Activated B cell treated with CpG ODN at 0.5 μM for 24 hours (primary cell): ENCODE measurements around the gene CD226. TPM values are rescaled to one million over a fixed set of nuclear protein-coding genes. Genes with fewer than 3 reads are reported as not detected.
"Not testable (repeated sequence)": the region's sequence is repeated elsewhere in the genome, so short reads cannot be mapped to it uniquely, and the experiment has no call there.

Experiments
- ATAC-seq: fragments of 200-7000 bp; cut with Tn5 transposase; one replicate; pipeline ENCODE4 v1.10.0; 2021; ENCODE audit warnings: low read depth, mild to moderate bottlenecking, moderate library complexity
- CTCF ChIA-PET: fragments of 350-600 bp; sonication (Branson Sonifier 250); formaldehyde crosslinking; loops from one replicate; lab custom pipeline; 2021; ENCODE audit warnings: antibody characterized with exemption; lab: Charles Lee
- POLR2A ChIA-PET: fragments of 350-600 bp; sonication (Branson Sonifier 250); formaldehyde crosslinking; loops from one replicate; lab custom pipeline; 2021; ENCODE audit warnings: antibody characterized with exemption; lab: Charles Lee
- DNase-seq: peaks from one replicate; pipeline ENCODE4 v3.0.0; 2022
- H3K27ac Mint-ChIP-seq: one replicate; pipeline ENCODE4 v1.8.0; 2020; ENCODE audit warnings: mixed read lengths
- H3K27me3 Mint-ChIP-seq: one replicate; pipeline ENCODE4 v1.8.0; 2021; ENCODE audit warnings: mixed read lengths
- H3K36me3 Mint-ChIP-seq: one replicate; pipeline ENCODE4 v1.8.0; 2021; ENCODE audit warnings: low read depth, mixed read lengths
- H3K4me1 Mint-ChIP-seq: one replicate; pipeline ENCODE4 v1.8.0; 2021; ENCODE audit warnings: mixed read lengths
- H3K4me3 Mint-ChIP-seq: one replicate; pipeline ENCODE4 v1.8.0; 2020; ENCODE audit warnings: mild to moderate bottlenecking, mixed read lengths
- H3K9me3 Mint-ChIP-seq: one replicate; pipeline ENCODE4 v1.8.0; 2020; ENCODE audit warnings: mixed read lengths
- intact Hi-C: fragments of 100-400 bp; cut with micrococcal nuclease; formaldehyde crosslinking; loops from one replicate; pipeline ENCODE4 v1.15.1; 2024
- total RNA-seq: library from RNA; stranded (reverse); gene quantifications from 2 replicates; pipeline ENCODE4 v1.2.3, GENCODE V29; 2022
- TF ChIP-seq, protein P1 (sequence below): fragments of 200-600 bp; IDR thresholded peaks from one replicate; pipeline ENCODE4 v1.8.0; 2022; ENCODE audit warnings: antibody characterized with exemption, mild to moderate bottlenecking

Gene CD226
- total RNA-seq, 1 donor from 2014 or later: 8.3 TPM

GRCh38 chr18:69880083-69880482, 67.6 kb downstream of the CD226 start:
- no peaks in the 10 kb centered on the region for H3K36me3 Mint-ChIP-seq
- no peak for DNase-seq
- H3K4me3 Mint-ChIP-seq: no peak overlapping the region
- POLR2A ChIA-PET: no interaction called here
- H3K27ac Mint-ChIP-seq: no peak overlapping the region
- intact Hi-C loops: no loop called here
- no peaks in the 10 kb centered on the region for H3K27me3 Mint-ChIP-seq
- H3K4me1 Mint-ChIP-seq: peaks cover 22% of the 10 kb centered on the region
- CTCF ChIA-PET: no interaction called here
- TF ChIP-seq, protein P1, sequence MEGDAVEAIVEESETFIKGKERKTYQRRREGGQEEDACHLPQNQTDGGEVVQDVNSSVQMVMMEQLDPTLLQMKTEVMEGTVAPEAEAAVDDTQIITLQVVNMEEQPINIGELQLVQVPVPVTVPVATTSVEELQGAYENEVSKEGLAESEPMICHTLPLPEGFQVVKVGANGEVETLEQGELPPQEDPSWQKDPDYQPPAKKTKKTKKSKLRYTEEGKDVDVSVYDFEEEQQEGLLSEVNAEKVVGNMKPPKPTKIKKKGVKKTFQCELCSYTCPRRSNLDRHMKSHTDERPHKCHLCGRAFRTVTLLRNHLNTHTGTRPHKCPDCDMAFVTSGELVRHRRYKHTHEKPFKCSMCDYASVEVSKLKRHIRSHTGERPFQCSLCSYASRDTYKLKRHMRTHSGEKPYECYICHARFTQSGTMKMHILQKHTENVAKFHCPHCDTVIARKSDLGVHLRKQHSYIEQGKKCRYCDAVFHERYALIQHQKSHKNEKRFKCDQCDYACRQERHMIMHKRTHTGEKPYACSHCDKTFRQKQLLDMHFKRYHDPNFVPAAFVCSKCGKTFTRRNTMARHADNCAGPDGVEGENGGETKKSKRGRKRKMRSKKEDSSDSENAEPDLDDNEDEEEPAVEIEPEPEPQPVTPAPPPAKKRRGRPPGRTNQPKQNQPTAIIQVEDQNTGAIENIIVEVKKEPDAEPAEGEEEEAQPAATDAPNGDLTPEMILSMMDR: no peak
- ATAC-seq: no peak
- H3K9me3 Mint-ChIP-seq: peaks cover 5% of the 10 kb centered on the region

DNA sequence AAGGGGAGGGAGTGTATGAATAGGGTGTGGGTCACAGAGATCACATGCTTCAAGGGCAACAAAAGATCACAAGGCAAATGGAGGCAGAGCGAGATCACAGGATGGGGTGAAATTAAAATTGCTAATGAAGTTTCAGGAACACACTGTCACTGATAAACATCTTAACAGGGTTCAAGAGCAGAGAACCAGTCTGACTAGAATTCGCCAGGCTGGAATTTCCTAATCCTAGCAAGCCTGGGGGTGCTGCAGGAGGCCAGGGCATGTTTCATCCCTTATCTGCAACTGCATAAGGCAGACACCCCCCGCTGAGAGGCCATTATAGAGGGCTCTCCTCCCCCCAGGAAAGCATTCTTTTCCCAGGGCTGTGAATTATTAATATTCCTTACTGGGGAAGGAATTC, 68.6 kb downstream of the CD226 start:
- POLR2A ChIA-PET, H3K27me3 Mint-ChIP-seq, intact Hi-C loops, H3K27ac Mint-ChIP-seq, H3K9me3 Mint-ChIP-seq, CTCF ChIA-PET, DNase-seq, H3K36me3 Mint-ChIP-seq, H3K4me3 Mint-ChIP-seq, ATAC-seq: not testable (repeated sequence)
- H3K4me1 Mint-ChIP-seq: peaks cover 15% of the 10 kb centered on the region

DNA sequence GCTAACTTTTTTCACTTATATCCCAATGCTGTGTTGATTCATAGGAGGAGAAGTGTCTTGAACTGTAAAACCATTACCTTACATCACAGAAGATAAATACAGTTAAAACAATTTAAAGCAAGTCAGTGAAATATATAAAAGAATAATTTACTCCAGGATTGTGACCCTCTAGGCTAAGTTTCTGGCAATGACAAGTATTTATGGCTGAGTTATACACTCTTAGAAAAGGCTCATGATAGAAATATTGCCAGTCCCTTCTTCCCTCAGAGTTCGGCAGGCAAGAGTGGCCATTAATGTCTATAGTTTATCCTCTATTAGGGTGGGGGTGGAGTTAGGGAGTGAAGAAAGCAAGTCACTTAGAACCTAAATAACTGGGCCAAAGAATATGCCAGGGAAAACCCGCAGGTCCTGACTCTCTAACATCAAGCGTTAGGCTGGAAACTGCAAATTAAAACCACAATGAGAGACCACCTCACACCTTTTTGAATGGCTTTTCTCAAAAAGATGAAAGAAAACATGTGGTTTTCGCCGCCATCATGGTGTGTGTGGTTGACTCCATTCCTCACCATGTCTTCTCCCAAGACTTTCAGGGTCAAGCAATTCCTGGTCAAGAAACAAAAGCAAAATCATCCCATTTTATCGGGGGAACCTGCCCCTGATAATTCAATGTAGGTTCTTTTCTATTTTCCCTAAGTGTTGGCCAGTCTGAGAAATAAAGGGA, 69.3 kb downstream of the CD226 start:
- peaks cover 5% of the 10 kb centered on the region for H3K9me3 Mint-ChIP-seq
- POLR2A ChIA-PET: no interaction called here
- H3K36me3 Mint-ChIP-seq: no peaks in the 10 kb centered on the region
- no peak for DNase-seq
- H3K4me3 Mint-ChIP-seq: no peak overlapping the region
- intact Hi-C loops: no loop called here
- CTCF ChIA-PET: no interaction called here
- TF ChIP-seq, protein P1: no peak
- ATAC-seq: no peak
- H3K4me1 Mint-ChIP-seq: peaks cover 8% of the 10 kb centered on the region
- no peaks in the 10 kb centered on the region for H3K27me3 Mint-ChIP-seq
- no peak overlapping the region for H3K27ac Mint-ChIP-seq

DNA sequence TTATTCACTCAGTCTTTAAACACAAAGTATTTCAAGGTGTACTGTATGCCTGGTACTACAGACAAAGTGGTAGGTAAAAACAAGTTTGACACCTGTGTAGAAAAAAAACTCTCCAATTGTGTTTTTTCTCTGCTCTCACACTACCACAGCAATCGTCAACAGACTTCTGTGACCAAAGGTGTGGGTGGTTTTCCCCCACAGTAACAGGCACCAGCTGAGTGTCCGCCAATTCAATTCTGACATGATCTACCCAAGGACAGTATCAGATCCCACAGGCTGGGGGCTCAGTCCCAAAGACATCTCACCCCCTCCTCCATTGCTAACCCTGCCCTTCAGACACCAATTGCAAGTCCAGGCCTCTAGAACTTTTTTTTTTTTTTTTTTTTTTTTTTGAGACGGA, 71.2 kb downstream of the CD226 start:
- intact Hi-C loops: no loop called here
- no peaks in the 10 kb centered on the region for H3K4me1 Mint-ChIP-seq
- H3K4me3 Mint-ChIP-seq: no peak overlapping the region
- no peaks in the 10 kb centered on the region for H3K36me3 Mint-ChIP-seq
- peaks cover 5% of the 10 kb centered on the region for H3K9me3 Mint-ChIP-seq
- CTCF ChIA-PET: no interaction called here
- POLR2A ChIA-PET: no interaction called here
- no peaks in the 10 kb centered on the region for H3K27me3 Mint-ChIP-seq
- no peak overlapping the region for H3K27ac Mint-ChIP-seq
- DNase-seq (no peak), ATAC-seq (no peak)
- TF ChIP-seq, protein P1: no peak

DNA sequence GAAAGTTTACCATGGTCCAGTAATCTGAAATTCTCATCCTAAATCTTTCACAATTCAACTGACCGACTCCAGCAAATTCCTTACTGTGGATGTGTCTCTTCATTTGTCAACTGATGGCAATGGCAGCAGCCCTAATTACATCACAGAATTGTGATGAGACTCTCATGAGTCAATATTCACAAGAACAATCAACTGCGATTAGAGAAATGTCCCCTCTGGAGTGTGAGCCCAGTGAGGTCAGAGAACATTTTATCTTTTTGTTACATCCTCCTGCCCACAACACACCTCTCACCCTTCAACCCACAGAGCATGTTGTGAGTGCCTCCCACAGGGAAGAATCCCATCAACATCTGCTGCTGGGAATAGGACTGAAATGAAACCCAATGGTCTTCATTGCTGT, 73.6 kb downstream of the CD226 start:
- ATAC-seq (no peak), DNase-seq (no peak)
- Mint-ChIP-seq H3K27me3 (no peaks in the 10 kb centered on the region), H3K9me3 (peaks cover 3% of the 10 kb centered on the region), H3K4me1 (no peaks in the 10 kb centered on the region), H3K4me3 (no peak overlapping the region), H3K27ac (no peak overlapping the region), H3K36me3 (no peaks in the 10 kb centered on the region)
- ChIA-PET POLR2A (no interaction called here), CTCF (no interaction called here)
- TF ChIP-seq, protein P1: no peak
- intact Hi-C loops: no loop called here
